ENCODE measurements around the gene EPHX1.

Gene EPHX1

GRCh38 chr1:225835856-225836255 is 25.9 kb downstream of the EPHX1 start:
- TF ChIP-seq, protein P1, sequence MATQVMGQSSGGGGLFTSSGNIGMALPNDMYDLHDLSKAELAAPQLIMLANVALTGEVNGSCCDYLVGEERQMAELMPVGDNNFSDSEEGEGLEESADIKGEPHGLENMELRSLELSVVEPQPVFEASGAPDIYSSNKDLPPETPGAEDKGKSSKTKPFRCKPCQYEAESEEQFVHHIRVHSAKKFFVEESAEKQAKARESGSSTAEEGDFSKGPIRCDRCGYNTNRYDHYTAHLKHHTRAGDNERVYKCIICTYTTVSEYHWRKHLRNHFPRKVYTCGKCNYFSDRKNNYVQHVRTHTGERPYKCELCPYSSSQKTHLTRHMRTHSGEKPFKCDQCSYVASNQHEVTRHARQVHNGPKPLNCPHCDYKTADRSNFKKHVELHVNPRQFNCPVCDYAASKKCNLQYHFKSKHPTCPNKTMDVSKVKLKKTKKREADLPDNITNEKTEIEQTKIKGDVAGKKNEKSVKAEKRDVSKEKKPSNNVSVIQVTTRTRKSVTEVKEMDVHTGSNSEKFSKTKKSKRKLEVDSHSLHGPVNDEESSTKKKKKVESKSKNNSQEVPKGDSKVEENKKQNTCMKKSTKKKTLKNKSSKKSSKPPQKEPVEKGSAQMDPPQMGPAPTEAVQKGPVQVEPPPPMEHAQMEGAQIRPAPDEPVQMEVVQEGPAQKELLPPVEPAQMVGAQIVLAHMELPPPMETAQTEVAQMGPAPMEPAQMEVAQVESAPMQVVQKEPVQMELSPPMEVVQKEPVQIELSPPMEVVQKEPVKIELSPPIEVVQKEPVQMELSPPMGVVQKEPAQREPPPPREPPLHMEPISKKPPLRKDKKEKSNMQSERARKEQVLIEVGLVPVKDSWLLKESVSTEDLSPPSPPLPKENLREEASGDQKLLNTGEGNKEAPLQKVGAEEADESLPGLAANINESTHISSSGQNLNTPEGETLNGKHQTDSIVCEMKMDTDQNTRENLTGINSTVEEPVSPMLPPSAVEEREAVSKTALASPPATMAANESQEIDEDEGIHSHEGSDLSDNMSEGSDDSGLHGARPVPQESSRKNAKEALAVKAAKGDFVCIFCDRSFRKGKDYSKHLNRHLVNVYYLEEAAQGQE (IDR thresholded peaks at IDR 0.05; ENCODE audit: insufficient read depth in 1 of 2, low read depth in 2 of 2, low read length in 2 of 2) = no peak
- no peak for TF ChIP-seq SIN3A (IDR thresholded peaks at IDR 0.05; ENCODE audit: borderline replicate concordance, insufficient read depth, low read length)
- no peak for TF ChIP-seq TAF1 (IDR thresholded peaks at IDR 0.05; ENCODE audit: borderline replicate concordance, insufficient read depth, low read length)
- TF ChIP-seq POLR2AphosphoS5 (IDR thresholded peaks at IDR 0.05; ENCODE audit: low read depth, low read length) = no peak
- no peak for TF ChIP-seq FOXP2 (optimal IDR thresholded peaks at IDR 0.05; ENCODE audit: borderline replicate concordance, extremely low read depth, extremely low read length, insufficient read depth)

DNA sequence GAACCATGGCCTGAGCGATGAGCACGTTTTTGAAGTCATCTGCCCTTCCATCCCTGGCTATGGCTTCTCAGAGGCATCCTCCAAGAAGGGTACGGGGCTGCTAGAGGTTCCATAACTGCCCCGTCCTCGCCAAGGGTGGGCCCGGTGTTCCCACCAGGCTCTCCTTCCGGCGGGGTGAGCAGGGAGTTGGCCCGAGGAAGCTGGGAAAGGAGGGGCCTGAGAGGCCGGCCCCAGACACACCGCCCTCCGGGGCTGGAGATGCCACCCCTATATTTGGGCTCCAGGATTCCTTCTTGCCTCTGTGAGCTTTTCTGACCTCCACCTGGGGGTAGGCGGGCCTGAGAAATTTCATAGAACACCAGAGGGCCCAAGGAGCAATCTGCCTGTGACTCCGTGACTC is 28.9 kb downstream of the EPHX1 start:
- no peak for TF ChIP-seq SIN3A (IDR thresholded peaks at IDR 0.05; ENCODE audit: borderline replicate concordance, insufficient read depth, low read length)
- no peak for TF ChIP-seq TAF1 (IDR thresholded peaks at IDR 0.05; ENCODE audit: borderline replicate concordance, insufficient read depth, low read length)
- TF ChIP-seq POLR2AphosphoS5 (IDR thresholded peaks at IDR 0.05; ENCODE audit: low read depth, low read length) = no peak
- TF ChIP-seq FOXP2 (optimal IDR thresholded peaks at IDR 0.05; ENCODE audit: borderline replicate concordance, extremely low read depth, extremely low read length, insufficient read depth) = no peak
- TF ChIP-seq, protein P1 (IDR thresholded peaks at IDR 0.05; ENCODE audit: insufficient read depth in 1 of 2, low read depth in 2 of 2, low read length in 2 of 2) = no peak

GRCh38 chr1:225840223-225840610 is 30.3 kb downstream of the EPHX1 start:
- TF ChIP-seq POLR2AphosphoS5 (IDR thresholded peaks at IDR 0.05; ENCODE audit: low read depth, low read length) (no peak), SIN3A (IDR thresholded peaks at IDR 0.05; ENCODE audit: borderline replicate concordance, insufficient read depth, low read length) (no peak), FOXP2 (optimal IDR thresholded peaks at IDR 0.05; ENCODE audit: borderline replicate concordance, extremely low read depth, extremely low read length, insufficient read depth) (no peak), TAF1 (IDR thresholded peaks at IDR 0.05; ENCODE audit: borderline replicate concordance, insufficient read depth, low read length) (no peak)
- TF ChIP-seq, protein P1 (IDR thresholded peaks at IDR 0.05; ENCODE audit: insufficient read depth in 1 of 2, low read depth in 2 of 2, low read length in 2 of 2) = no peak

DNA sequence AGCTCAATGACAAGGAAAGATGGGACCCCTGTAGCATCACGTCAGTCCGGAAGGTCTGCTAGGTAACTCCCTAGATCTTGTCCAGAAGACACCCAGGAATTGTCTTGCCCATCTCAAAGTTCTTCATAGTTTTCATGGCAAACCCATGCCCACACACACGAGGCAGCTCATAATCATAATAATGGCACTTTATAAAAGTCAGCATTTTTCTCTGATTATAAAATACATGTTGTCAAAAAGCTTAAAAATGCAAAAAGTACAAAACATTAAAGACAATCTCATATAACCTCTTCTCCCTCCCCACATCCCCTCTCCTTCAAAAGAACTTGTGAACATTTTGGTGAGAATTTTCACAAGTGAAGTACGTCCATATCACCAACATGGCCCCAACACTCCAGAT is 30.8 kb downstream of the EPHX1 start:
- TF ChIP-seq, protein P1 (IDR thresholded peaks at IDR 0.05; ENCODE audit: insufficient read depth in 1 of 2, low read depth in 2 of 2, low read length in 2 of 2) = no peak
- no peak for TF ChIP-seq SIN3A (IDR thresholded peaks at IDR 0.05; ENCODE audit: borderline replicate concordance, insufficient read depth, low read length)
- TF ChIP-seq POLR2AphosphoS5 (IDR thresholded peaks at IDR 0.05; ENCODE audit: low read depth, low read length) = no peak
- no peak for TF ChIP-seq TAF1 (IDR thresholded peaks at IDR 0.05; ENCODE audit: borderline replicate concordance, insufficient read depth, low read length)
- no peak for TF ChIP-seq FOXP2 (optimal IDR thresholded peaks at IDR 0.05; ENCODE audit: borderline replicate concordance, extremely low read depth, extremely low read length, insufficient read depth)

DNA sequence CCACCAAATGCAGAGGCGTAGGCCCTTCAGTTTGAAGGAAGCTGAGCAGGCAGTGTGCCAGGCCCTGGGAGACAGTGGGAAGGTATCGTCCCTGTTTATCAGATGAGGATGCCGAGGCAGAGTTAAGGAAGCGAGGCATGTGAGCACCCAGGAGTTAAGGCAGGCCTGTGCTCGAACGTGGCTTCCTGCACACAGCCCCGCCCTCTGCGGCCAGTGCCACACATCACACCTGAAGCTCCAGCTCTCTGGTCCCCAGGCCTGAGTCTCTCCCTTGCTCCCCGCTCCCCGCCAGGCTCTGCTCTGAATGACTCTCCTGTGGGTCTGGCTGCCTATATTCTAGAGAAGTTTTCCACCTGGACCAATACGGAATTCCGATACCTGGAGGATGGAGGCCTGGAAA is 32.1 kb downstream of the EPHX1 start:
- no peak for TF ChIP-seq POLR2AphosphoS5 (IDR thresholded peaks at IDR 0.05; ENCODE audit: low read depth, low read length)
- TF ChIP-seq, protein P1 (IDR thresholded peaks at IDR 0.05; ENCODE audit: insufficient read depth in 1 of 2, low read depth in 2 of 2, low read length in 2 of 2) = no peak
- no peak for TF ChIP-seq TAF1 (IDR thresholded peaks at IDR 0.05; ENCODE audit: borderline replicate concordance, insufficient read depth, low read length)
- TF ChIP-seq SIN3A (IDR thresholded peaks at IDR 0.05; ENCODE audit: borderline replicate concordance, insufficient read depth, low read length) = no peak
- no peak for TF ChIP-seq FOXP2 (optimal IDR thresholded peaks at IDR 0.05; ENCODE audit: borderline replicate concordance, extremely low read depth, extremely low read length, insufficient read depth)
